ENCODE results near the gene KRT14. TPM values are rescaled to one million over a fixed set of nuclear protein-coding genes. Genes with fewer than 3 reads are reported as not detected.

Gene KRT14
- total RNA-seq, 1 donor from 2014 or later = not detected

DNA sequence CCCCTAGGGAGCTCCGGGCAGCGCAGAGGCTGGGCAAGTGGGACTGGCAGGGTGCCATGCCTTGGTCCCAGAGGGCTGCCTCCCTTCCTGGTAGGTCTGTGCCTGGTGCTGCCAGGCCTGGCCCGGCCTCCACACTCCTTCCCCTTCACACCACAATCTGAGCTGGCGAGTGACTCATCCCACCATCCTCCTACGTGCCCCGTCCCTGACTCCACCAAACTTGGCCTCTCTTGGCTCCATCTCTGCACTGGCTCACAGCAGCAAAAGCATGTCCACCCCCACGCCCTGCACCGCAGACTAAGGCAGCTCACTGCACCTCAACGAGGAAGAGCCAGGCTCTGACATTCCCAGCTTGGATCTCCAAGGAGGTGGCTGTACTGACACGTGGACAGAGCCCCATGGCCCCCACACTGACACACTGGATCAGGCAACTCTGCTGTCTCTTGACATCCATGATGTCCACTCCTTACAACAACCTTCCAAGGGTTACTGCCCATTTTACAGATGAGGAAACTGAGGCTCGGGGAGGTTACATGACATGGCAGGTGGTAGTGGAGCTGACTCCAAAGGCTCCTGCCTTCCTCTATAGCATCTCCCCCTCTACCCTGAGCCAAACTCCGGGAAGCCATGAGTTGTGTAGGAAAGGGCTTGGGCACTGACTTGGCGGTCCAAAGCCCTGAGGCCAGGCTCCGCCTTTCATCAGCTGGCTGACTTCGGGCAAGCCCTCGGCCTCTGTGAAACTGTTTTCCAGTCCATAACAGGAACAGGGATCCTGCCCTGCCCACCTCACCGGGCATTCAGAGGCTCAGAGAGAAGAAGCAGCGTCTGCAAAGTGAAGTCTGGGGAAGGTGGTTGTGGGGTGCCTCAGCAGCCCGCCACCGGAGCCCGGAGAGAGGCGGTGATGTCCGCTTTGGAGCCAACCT lies 38.5 kb downstream of the KRT14 start:
- intact Hi-C loops (cut with micrococcal nuclease) = no loop called here
- H3K36me3 ChIP-seq = no peaks in the 10 kb centered on the region
- no peak for DNase-seq
- peaks cover 6% of the 10 kb centered on the region for H3K9me3 ChIP-seq (replicated peaks)
- peaks cover 17% of the 10 kb centered on the region for H3K4me1 ChIP-seq
- peak overlapping the region; percentile 48 for H3K4me3 ChIP-seq
- TF ChIP-seq, protein P1, sequence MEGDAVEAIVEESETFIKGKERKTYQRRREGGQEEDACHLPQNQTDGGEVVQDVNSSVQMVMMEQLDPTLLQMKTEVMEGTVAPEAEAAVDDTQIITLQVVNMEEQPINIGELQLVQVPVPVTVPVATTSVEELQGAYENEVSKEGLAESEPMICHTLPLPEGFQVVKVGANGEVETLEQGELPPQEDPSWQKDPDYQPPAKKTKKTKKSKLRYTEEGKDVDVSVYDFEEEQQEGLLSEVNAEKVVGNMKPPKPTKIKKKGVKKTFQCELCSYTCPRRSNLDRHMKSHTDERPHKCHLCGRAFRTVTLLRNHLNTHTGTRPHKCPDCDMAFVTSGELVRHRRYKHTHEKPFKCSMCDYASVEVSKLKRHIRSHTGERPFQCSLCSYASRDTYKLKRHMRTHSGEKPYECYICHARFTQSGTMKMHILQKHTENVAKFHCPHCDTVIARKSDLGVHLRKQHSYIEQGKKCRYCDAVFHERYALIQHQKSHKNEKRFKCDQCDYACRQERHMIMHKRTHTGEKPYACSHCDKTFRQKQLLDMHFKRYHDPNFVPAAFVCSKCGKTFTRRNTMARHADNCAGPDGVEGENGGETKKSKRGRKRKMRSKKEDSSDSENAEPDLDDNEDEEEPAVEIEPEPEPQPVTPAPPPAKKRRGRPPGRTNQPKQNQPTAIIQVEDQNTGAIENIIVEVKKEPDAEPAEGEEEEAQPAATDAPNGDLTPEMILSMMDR (IDR thresholded peaks at IDR 0.05; ENCODE audit: borderline replicate concordance) = no peak
- no peak overlapping the region for H3K27ac ChIP-seq (replicated peaks)
- H3K27me3 ChIP-seq (ENCODE audit: low read depth) = peaks cover 79% of the 10 kb centered on the region

DNA sequence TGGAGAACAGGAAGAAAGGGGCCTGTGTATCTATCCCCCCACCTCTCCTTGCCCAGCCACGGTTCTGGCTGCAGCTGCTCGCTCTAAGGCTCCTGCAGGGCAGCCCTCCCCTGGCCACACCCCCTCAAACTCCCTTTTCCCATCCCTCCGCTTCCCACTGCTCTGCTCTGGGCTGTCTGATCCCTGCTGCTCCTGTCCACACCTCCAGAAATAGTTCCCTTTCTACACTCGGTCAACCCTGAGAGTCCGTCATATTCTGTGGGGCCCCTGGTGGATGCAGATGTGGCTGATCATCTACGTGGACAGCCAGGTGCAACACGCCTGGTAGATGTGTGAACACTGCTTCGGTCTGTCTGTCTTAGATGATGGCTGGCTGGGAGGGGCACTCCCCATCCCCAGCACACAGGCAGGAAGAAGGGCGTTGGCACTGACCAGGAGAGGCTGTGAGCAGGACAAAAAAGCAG lies 39.3 kb downstream of the KRT14 start:
- peaks cover 77% of the 10 kb centered on the region for H3K27me3 ChIP-seq (ENCODE audit: low read depth)
- H3K4me1 ChIP-seq = peaks cover 17% of the 10 kb centered on the region
- H3K9me3 ChIP-seq (replicated peaks) = peaks cover 6% of the 10 kb centered on the region
- no peak overlapping the region for H3K27ac ChIP-seq (replicated peaks)
- DNase-seq = no peak
- intact Hi-C loops (cut with micrococcal nuclease) = no loop called here
- TF ChIP-seq, protein P1 (IDR thresholded peaks at IDR 0.05; ENCODE audit: borderline replicate concordance) = no peak
- no peak overlapping the region for H3K4me3 ChIP-seq
- H3K36me3 ChIP-seq = no peaks in the 10 kb centered on the region

DNA sequence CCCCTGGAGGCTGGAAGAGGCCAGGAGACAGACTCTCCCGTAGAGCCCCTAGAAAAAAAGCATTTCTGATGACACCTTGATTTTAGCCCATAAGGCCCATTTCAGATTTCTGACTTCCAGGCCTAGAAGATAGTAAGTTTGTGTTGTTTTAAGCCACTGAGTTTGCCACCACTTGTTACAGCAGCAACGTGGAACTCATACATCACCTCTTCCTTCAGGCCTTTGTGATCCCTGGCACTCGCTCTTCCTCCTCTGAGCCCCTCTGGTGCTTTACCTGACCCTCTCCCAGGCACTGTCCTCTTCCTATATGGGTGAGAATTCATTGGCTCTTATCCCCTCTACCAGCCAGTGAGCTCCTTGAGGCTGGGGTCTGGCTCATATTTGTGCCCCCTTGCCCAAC lies 39.9 kb downstream of the KRT14 start:
- no peak overlapping the region for H3K4me3 ChIP-seq
- TF ChIP-seq, protein P1 (IDR thresholded peaks at IDR 0.05; ENCODE audit: borderline replicate concordance) = no peak
- peaks cover 6% of the 10 kb centered on the region for H3K9me3 ChIP-seq (replicated peaks)
- H3K4me1 ChIP-seq = peaks cover 17% of the 10 kb centered on the region
- H3K27ac ChIP-seq (replicated peaks) = no peak overlapping the region
- DNase-seq = no peak
- H3K36me3 ChIP-seq = no peaks in the 10 kb centered on the region
- peaks cover 76% of the 10 kb centered on the region for H3K27me3 ChIP-seq (ENCODE audit: low read depth)
- intact Hi-C loops (cut with micrococcal nuclease) = no loop called here

DNA sequence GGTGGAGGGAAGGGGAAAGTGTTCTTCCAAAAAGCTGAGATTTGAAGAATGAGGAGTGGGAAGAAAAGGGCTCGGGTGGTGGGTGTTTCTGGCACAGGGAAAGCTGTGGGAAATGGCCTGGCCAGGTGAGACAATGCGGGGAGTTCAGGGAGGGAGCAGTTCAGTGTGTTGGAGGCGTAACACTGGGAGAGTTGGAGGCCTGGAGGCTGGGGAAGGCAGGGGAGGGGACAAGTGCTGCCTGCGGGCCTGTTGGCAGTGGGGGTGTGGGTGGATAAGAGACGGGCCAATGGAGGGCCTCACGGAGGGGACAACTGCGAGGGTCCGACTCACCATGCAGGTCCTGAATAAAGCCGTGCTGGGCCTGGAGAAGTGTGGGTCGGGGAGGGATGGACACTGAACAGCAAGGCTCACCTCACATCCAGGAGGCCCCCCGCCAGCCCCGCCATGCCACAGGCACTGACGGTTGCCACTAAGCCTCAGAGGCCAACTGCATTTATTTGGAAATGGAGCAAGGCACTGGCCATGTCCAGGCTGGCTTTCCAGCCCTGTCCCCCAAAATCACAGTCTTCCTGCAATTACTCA lies 40.8 kb downstream of the KRT14 start:
- no peak for DNase-seq
- intact Hi-C loops (cut with micrococcal nuclease) = no loop called here
- H3K4me3 ChIP-seq = no peak overlapping the region
- peaks cover 6% of the 10 kb centered on the region for H3K9me3 ChIP-seq (replicated peaks)
- H3K36me3 ChIP-seq = no peaks in the 10 kb centered on the region
- H3K27ac ChIP-seq (replicated peaks) = no peak overlapping the region
- H3K4me1 ChIP-seq = peaks cover 17% of the 10 kb centered on the region
- peaks cover 76% of the 10 kb centered on the region for H3K27me3 ChIP-seq (ENCODE audit: low read depth)
- TF ChIP-seq, protein P1 (IDR thresholded peaks at IDR 0.05; ENCODE audit: borderline replicate concordance) = no peak

DNA sequence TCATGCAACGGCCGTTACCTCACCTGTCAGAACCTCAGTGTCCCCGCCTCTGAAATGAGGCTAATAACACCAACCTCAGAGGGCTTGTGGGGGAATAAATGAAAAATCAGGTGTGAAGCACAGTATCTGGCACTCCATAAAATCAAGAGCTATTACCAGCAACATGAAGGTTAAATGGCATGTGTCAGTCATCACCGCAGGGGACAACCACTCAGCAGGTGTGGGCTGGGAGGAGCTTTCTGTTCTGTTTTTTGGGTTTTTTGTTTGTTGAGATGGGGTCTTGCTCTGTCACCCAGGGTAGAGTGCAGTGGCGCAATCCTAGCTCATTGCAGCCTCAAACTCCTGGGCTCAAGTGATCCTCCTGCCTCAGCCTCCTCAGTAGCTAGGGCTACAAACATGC lies 41.8 kb downstream of the KRT14 start:
- Histone ChIP-seq H3K27me3 (ENCODE audit: low read depth) (peaks cover 75% of the 10 kb centered on the region), H3K27ac (replicated peaks) (no peak overlapping the region), H3K36me3 (no peaks in the 10 kb centered on the region), H3K9me3 (replicated peaks) (peaks cover 6% of the 10 kb centered on the region), H3K4me3 (no peak overlapping the region), H3K4me1 (peaks cover 17% of the 10 kb centered on the region)
- DNase-seq = no peak
- TF ChIP-seq, protein P1 (IDR thresholded peaks at IDR 0.05; ENCODE audit: borderline replicate concordance) = no peak
- intact Hi-C loops (cut with micrococcal nuclease) = no loop called here

All from left ventricle myocardium inferior (tissue), 1 donor.